ENCODE results near the gene FASTK.
A peak's percentile ranks its signal among the peaks of the same experiment; 100 is the strongest.

The FASTK gene

DNA sequence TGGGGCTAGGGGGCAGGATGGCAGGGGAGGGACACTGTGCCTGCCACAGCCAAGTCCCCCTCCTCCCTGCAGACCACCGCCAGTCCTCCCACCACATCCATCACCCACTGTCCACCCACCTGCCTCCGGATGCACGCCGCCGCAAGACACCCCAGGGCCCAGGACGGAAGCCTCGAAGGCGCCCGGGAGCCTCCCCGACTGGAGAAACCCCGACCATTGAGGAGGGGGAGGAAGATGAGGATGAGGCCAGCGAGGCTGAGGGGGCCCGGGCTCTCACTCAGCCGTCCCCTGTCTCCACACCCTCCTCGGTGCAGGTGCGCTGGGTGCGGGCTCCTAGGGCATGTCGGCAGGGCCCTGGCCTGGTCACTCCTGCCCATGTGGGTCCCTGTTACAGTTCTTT is 16.2 kb downstream of the FASTK start:
- Histone ChIP-seq H3K4me1 (peaks cover 13% of the 10 kb centered on the region), H3K27me3 (ENCODE audit: low read depth) (no peaks in the 10 kb centered on the region), H3K36me3 (replicated peaks) (peaks cover 59% of the 10 kb centered on the region), H3K9me3 (no peaks in the 10 kb centered on the region), H3K4me3 (no peak overlapping the region)
- no peak for DNase-seq (ENCODE audit: low spot score in 2 of 2)
- in situ Hi-C loops (cut with MboI; ENCODE audit: low sequenced_read_pairs): no loop called here

DNA sequence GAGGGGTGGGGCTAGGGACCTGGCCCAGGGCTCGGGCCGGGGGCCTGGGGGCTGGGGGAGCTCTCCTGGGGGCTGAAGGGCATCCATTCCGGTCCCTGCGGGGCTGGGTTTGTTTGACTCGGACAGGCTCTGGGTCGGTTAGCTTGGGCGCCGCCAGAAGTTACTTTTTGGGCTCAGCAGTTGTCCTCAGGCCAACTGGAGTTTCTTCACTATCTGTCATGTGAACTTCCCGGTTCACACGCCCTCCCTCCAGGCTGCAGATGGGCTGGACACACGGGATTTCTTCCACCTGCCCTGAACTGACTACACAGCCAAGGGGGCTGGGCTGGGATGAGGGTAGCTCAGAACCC is 17.4 kb downstream of the FASTK start:
- no peak for DNase-seq (ENCODE audit: low spot score in 2 of 2)
- H3K4me3 ChIP-seq: no peak overlapping the region
- peaks cover 22% of the 10 kb centered on the region for H3K4me1 ChIP-seq
- in situ Hi-C loops (cut with MboI; ENCODE audit: low sequenced_read_pairs): no loop called here
- H3K36me3 ChIP-seq (replicated peaks): peaks cover 52% of the 10 kb centered on the region
- H3K9me3 ChIP-seq: no peaks in the 10 kb centered on the region
- H3K27me3 ChIP-seq (ENCODE audit: low read depth): no peaks in the 10 kb centered on the region

DNA sequence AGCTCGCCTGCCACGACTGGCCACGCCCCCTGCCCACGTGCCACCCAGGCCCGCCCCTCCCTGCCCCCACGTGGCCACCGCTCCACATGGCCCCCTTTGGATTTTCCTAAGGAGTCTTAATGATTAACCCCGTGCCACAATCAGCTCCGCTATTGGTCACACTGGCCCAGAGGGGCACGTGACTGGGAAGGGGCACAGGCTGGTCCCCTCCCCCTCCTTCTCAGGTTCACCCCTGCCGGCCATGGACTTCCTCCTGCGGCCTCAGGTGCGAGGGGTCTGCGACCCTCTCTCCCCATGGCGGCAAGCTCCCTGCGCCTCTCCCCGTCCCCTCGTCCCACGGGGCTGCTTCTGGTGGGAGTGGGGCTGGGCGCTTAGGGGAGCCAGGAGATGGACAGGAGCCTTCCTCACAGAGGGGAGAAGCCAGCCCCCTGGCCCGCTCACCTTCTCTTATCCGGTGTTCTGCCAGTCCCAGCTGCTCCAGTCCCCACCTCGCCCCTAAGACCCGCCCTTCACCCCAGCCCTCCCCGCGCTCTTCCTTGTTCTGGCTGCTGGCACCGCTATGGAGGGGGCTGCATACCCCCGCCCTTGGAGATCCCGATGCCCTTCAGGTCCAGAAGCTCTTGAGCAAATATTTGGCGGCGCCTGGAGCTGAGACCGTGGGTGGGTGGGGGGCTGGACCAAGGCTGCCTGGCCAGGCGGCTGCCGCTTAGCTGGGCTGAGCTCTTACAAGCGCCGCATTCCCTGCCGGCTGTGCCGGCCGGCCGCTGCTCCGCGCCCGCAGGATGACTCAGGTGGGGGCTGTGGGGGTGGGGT is 18.0 kb downstream of the FASTK start:
- peak in 1 of 2 experiments; percentile 70 for DNase-seq (ENCODE audit: low spot score in 2 of 2)
- in situ Hi-C loops (cut with MboI; ENCODE audit: low sequenced_read_pairs): no loop called here
- no peaks in the 10 kb centered on the region for H3K9me3 ChIP-seq
- peaks cover 46% of the 10 kb centered on the region for H3K36me3 ChIP-seq (replicated peaks)
- H3K4me1 ChIP-seq: peaks cover 23% of the 10 kb centered on the region
- no peaks in the 10 kb centered on the region for H3K27me3 ChIP-seq (ENCODE audit: low read depth)
- H3K4me3 ChIP-seq: no peak overlapping the region

DNA sequence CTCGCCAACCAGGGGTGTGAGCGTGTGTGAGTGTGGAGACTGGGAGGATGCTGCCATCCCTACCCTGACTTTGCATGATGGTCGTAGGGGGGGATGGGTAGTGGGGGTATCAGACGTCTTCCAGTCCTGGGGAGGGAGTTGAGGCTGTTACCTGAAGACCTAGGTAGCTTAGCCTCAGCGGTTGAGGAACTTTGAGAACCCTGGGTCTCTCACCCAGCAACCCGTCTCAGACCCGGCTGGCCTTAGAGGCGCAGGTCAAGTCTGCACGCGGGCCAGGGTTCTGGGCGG is 18.6 kb downstream of the FASTK start:
- H3K9me3 ChIP-seq: no peaks in the 10 kb centered on the region
- no peak for DNase-seq (ENCODE audit: low spot score in 2 of 2)
- H3K4me1 ChIP-seq: peaks cover 23% of the 10 kb centered on the region
- in situ Hi-C loops (cut with MboI; ENCODE audit: low sequenced_read_pairs): no loop called here
- H3K36me3 ChIP-seq (replicated peaks): peaks cover 40% of the 10 kb centered on the region
- no peaks in the 10 kb centered on the region for H3K27me3 ChIP-seq (ENCODE audit: low read depth)
- peak overlapping the region; percentile 88; the same call in 1 of the 2 replicates for H3K4me3 ChIP-seq

DNA sequence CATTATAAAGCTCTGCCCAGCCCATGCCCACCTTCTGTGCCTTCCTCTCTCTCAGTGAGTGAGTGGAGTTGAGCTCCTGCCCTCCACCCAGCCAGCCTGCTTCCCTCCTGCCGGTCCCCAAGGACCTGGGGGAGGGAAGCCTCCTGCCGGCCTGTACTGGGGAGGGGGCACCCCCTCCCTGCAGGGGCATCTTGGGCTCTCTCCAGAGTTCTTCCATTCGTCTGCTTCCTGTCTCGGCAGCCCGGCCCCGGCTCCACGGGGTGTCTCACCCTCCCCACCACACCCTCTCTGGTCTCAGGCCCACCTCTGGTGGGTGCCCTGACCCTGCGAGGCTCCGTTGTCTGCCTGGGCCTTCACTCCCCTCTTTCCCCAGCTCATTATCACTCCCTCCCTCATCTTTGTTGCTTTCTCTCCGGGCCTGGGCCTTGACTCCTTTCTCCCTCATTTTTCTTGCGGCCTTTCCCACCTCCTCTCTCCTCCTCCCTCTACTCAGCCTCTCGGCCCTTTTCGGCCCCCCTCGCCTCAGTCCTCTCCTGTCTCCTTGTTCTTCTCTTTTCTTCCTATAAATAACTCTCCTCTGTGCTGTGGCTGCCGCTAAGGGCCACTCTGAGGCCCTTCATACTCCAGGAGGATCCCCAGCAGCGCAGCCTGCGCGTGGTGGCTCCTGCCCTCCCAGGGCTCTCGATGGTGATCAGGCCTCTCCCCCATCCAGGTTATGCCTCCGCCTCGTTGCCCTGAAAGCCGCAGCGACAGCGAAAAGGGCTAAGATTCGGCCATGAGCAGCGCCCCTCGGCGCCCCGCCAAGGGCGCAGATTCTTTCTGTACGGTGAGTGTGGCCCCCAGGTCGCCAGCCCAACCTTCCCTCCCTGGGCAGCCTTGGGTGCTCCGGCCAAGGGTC is 19.1 kb downstream of the FASTK start:
- Histone ChIP-seq H3K4me1 (peaks cover 23% of the 10 kb centered on the region), H3K4me3 (peak overlapping the region; percentile 88), H3K27me3 (ENCODE audit: low read depth) (no peaks in the 10 kb centered on the region), H3K9me3 (no peaks in the 10 kb centered on the region), H3K36me3 (replicated peaks) (peaks cover 34% of the 10 kb centered on the region)
- in situ Hi-C loops (cut with MboI; ENCODE audit: low sequenced_read_pairs): no loop called here
- DNase-seq (ENCODE audit: low spot score in 2 of 2): no peak

DNA sequence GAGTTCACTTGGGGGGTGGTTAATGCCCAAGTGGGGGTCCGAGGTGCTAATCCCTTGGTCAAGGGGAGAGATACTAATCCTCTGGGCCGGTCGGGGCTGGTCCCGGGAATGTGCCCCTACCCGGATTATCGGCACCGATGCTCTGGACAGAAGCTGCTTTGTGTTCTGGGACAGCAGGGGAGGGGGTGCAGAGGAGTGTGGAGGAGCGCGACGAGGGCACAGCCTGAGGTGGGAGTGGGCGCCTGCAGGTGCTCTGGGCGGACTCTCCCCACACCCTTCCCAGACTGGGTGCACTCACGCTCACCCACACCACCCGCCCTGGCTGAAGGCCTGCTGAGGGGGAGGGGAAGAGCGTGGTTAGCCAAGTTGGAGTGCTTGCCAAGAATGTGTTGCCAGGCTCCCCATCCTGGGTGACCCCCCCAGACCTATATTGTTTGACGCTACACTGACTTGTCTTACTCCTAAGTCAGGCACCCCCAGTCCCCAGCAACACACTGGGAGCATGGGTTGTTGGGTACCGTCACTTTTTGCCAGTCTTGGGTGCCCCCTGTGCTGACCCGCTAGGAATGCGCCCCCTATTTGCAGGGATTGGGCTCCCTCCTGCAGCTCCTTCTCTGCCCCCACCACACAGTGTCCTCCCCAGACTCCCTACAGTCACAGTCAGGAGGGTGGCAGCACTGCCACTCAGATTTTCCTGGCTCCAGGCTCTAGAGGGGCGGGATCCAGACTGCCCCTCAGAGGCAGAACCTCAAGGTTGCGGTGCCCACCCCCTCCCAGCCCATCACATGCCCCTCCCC is 20.0 kb downstream of the FASTK start:
- Histone ChIP-seq H3K27me3 (ENCODE audit: low read depth) (no peaks in the 10 kb centered on the region), H3K4me1 (peaks cover 23% of the 10 kb centered on the region), H3K36me3 (replicated peaks) (peaks cover 29% of the 10 kb centered on the region), H3K4me3 (peak overlapping the region; percentile 88), H3K9me3 (no peaks in the 10 kb centered on the region)
- peak in 1 of 2 experiments; percentile 51 for DNase-seq (ENCODE audit: low spot score in 2 of 2)
- in situ Hi-C loops (cut with MboI; ENCODE audit: low sequenced_read_pairs): no loop called here

DNA sequence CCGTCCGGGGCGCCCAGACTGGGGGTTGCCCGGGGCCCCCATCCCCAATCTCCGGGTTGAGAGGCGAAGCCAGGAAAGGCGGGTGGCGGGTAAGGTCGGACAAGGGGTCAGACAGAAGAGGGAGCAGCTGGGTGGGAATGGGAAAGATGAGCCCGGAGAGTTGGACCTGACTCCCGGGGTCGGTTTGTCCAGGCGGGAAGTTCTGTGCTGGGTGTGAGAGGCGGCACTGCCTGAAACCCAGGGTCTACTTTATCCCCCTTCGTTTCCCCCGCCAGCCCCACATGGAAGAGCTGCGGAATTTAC is 20.5 kb downstream of the FASTK start:
- in situ Hi-C loops (cut with MboI; ENCODE audit: low sequenced_read_pairs): no loop called here
- no peak for DNase-seq (ENCODE audit: low spot score in 2 of 2)
- Histone ChIP-seq H3K36me3 (replicated peaks) (peaks cover 24% of the 10 kb centered on the region), H3K27me3 (ENCODE audit: low read depth) (no peaks in the 10 kb centered on the region), H3K4me3 (peak overlapping the region; percentile 88), H3K4me1 (peaks cover 23% of the 10 kb centered on the region), H3K9me3 (no peaks in the 10 kb centered on the region)

DNA sequence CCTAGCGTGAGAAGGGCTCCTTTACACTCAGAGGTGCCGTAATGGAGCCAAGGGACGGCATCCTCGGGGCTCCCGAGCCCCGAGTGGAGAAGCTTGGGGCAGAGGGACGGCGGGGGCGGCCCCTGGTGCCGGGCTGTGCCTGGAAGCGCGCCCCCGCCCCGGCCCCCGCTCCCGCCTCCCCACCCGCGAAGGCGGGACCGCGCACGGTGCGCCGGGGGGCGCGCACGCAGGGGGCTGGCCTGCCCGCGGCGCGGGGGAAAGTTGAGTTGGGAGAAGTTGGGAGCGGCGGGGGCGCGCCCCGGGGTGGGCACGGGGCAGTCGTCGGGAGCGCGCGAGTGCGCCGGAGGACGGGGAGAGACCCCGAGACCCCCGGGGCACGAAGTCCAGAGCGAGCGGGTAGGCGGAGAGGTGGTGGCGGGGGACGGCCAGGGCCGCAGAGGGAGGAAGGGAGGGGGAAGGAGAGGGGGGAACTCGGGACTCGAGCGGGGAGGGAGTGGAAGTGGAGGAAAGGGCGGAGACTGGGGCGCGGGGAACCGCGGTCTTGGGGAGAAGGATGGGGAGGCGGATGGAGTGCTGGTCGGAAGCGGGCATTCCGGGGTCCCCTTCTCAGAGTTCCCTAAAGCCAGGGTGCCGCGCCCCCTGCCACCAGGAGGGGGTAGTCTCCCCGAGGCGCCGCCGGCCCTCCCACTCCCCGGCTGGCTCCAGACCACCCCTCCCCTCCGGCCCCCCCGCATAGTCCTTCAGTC is 21.1 kb downstream of the FASTK start, which contains the start of gene SLC4A2:
Gene SLC4A2, plus strand, starts transcription at position 223 of the 746 bp plus-strand sequence. CDS start 2,399 bp downstream, outside the sequence.
- Histone ChIP-seq H3K4me1 (peaks cover 23% of the 10 kb centered on the region), H3K36me3 (replicated peaks) (peaks cover 19% of the 10 kb centered on the region), H3K9me3 (no peaks in the 10 kb centered on the region), H3K4me3 (peak within 1 kb of the TSS; percentile 88), H3K27me3 (ENCODE audit: low read depth) (no peaks in the 10 kb centered on the region)
- DNase-seq (ENCODE audit: low spot score in 2 of 2): peak; percentile 45 to 86
- in situ Hi-C loops (cut with MboI; ENCODE audit: low sequenced_read_pairs): no loop called here

DNA sequence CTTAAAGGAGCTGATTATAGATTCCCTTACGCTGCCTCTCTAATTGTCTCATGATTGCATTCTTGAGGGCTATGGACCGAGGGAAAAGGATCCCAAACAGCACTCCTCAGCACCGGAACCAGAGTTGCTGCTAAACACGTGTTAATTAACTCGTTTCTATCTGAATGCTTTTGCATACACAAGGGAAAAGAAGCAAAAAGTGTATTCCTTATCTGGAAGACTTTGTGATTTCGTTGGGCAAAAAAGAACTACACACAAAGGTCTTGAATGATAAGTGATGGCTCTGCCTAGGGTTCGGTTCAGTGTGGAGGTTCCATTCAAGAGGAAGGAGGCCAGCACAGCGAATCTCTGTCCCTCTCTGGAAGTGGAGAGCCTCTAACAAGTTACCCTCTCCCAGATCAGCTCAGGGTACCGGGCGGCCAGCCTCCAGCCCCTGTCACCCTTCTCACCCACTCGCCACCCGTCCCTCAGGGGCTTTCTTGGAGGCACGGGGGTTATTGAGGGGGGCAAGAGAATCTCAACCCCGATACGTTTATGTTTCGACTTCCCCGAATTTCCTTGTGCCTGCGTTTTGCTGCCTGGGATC is 21.7 kb downstream of the FASTK start:
- H3K4me1 ChIP-seq: peaks cover 23% of the 10 kb centered on the region
- H3K36me3 ChIP-seq (replicated peaks): peaks cover 16% of the 10 kb centered on the region
- H3K27me3 ChIP-seq (ENCODE audit: low read depth): no peaks in the 10 kb centered on the region
- no peaks in the 10 kb centered on the region for H3K9me3 ChIP-seq
- H3K4me3 ChIP-seq: peak overlapping the region; percentile 88
- DNase-seq (ENCODE audit: low spot score in 2 of 2): no peak
- in situ Hi-C loops (cut with MboI; ENCODE audit: low sequenced_read_pairs): no loop called here

DNA sequence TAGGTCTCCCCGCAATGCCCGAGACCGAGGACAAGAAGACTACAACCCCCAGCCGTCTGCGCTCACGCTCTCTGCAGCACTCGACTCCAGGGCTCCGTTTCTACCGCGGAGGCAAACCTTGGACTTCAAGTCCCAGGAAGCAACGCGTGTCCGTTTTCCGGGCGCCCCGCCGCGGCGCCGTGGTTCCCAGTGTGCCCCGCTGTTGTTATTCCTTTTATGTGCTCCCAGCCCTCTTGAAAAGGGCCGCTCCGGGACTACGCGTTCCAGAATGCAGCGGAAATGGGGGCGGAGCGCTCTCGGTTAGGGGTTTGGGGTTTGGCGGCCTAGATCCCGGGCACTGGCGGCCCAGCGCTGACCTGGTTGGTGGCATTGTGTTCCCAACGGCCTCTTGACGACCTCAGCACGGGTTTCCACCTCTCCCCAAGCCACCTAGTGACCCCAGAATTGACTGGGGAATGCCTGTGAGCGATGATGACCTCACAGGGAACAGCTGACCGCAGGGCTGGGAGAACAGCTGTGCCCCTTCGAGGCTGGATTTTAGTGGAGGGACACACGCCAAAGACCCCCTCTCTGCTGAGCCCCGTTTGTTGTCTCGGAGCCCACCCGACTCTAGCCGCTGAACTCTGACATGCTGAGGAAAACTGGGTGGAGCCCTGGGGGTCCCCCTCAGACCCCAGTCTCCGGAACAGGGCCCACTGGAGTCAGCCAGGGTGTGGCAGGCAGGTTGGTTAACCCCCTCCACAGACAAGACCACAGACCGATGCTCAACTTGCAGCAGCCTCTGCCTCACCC is 22.4 kb downstream of the FASTK start:
- Histone ChIP-seq H3K4me1 (peaks cover 23% of the 10 kb centered on the region), H3K36me3 (replicated peaks) (peaks cover 10% of the 10 kb centered on the region), H3K4me3 (peak overlapping the region; percentile 88), H3K9me3 (no peaks in the 10 kb centered on the region), H3K27me3 (ENCODE audit: low read depth) (no peaks in the 10 kb centered on the region)
- DNase-seq (ENCODE audit: low spot score in 2 of 2): peak; percentile 97 to 98
- in situ Hi-C loops (cut with MboI; ENCODE audit: low sequenced_read_pairs): no loop called here

DNA sequence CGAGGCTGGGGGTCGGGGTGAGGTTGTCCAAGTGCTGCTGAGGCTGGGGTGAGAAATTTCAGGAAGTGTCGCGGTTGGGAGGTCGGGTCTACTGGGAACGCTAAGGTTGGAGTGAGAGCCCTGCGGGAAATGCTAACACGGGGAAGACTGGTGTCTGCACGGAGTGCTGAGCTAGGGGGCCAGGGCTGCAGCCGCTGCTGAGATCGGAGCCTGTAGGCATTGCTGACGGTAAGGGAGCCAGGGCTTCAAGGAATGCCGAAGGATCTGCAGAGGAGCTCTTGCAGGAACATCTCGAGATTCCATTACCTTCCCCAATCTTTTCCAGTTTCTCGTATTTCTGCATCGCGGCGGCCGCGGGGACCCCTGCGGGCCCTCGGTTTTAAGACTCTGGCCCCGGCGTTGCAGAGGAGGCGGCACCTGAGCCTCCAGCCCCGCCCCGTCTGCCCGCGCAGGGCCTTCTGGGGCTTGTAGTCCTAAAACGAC is 23.1 kb downstream of the FASTK start, which contains the start of gene CDK5:
Gene CDK5, minus strand, starts transcription at position 392 of the 483 bp plus-strand sequence. Its CDS starts 49 bp downstream, at position 343.
- DNase-seq (ENCODE audit: low spot score in 2 of 2): no peak
- peaks cover 23% of the 10 kb centered on the region for H3K4me1 ChIP-seq
- H3K36me3 ChIP-seq (replicated peaks): peaks cover 7% of the 10 kb centered on the region
- H3K27me3 ChIP-seq (ENCODE audit: low read depth): no peaks in the 10 kb centered on the region
- H3K4me3 ChIP-seq: peak within 1 kb of the TSS; percentile 88
- in situ Hi-C loops (cut with MboI; ENCODE audit: low sequenced_read_pairs): no loop called here
- no peaks in the 10 kb centered on the region for H3K9me3 ChIP-seq
